CD14-positive monocyte (primary cell): ENCODE measurements around the gene LRRTM1. TPM values are rescaled to one million over a fixed set of nuclear protein-coding genes. Genes with fewer than 3 reads are reported as not detected.

Source experiments
- DNase-seq, 3 donors: peaks; one replicate each; pipeline ENCODE4 v3.0.0-alpha.2; 2011 to 2022
- H2AFZ ChIP-seq: 2 replicates; pipeline ENCODE4 v1.6.0; 2012; ENCODE audit warnings: mild to moderate bottlenecking, low read depth, low read length, inconsistent platforms; ENCODE audit not compliant: insufficient read depth, poor library complexity, severe bottlenecking
- H3K27ac ChIP-seq, 2 donors: 1 replicate in 1 of 2; 2 replicates in 1 of 2; pipeline ENCODE4 v1.5.1; 2012 to 2013; ENCODE audit warnings: low read length in 2 of 2, control low read depth in 1 of 2, inconsistent platforms in 1 of 2, low read depth in 1 of 2, mild to moderate bottlenecking in 1 of 2
- H3K27me3 ChIP-seq, 2 donors: one replicate each; pipeline versions ENCODE4 v1.6.0 to v1.6.1; 2011 to 2013; ENCODE audit warnings: low read length in 2 of 2; ENCODE audit not compliant: control insufficient read depth in 2 of 2, insufficient read depth in 2 of 2
- H3K36me3 ChIP-seq, 2 donors: replicated peaks in 1 of 2; 1 replicate in 1 of 2; 2 replicates in 1 of 2; pipeline versions ENCODE4 v1.5.1 to v1.6.1; 2012 to 2013; ENCODE audit warnings: low read length in 2 of 2, control low read depth in 1 of 2, inconsistent platforms in 1 of 2, mild to moderate bottlenecking in 1 of 2; ENCODE audit not compliant: insufficient read depth in 2 of 2, control insufficient read depth in 1 of 2
- H3K4me1 ChIP-seq, 2 donors: 1 replicate in 1 of 2; 2 replicates in 1 of 2; pipeline versions ENCODE4 v1.5.1 to v1.6.1; 2012 to 2013; ENCODE audit warnings: low read length in 2 of 2, control low read depth in 1 of 2, inconsistent platforms in 1 of 2, mild to moderate bottlenecking in 1 of 2, moderate library complexity in 1 of 2; ENCODE audit not compliant: insufficient read depth in 2 of 2, control insufficient read depth in 1 of 2
- H3K4me2 ChIP-seq: replicated peaks from 2 replicates; pipeline ENCODE3; 2012; ENCODE audit warnings: low read length, moderate library complexity, mild to moderate bottlenecking; ENCODE audit not compliant: poor library complexity, severe bottlenecking; ENCODE audit errors: extremely low read depth
- H3K4me3 ChIP-seq, 3 experiments: fragments of 200-600 bp in 1 of 3; sonication (generic) in 1 of 3; replicated peaks in 1 of 3; 1 replicate in 2 of 3; 2 replicates in 1 of 3; pipeline ENCODE4 v1.5.1; 2011 to 2013; ENCODE audit warnings: low read length in 3 of 3, mild to moderate bottlenecking in 3 of 3, control low read depth in 2 of 3, low read depth in 2 of 3, inconsistent platforms in 1 of 3, moderate library complexity in 1 of 3
- H3K79me2 ChIP-seq: 2 replicates; pipeline ENCODE4 v1.6.0; 2012; ENCODE audit warnings: mild to moderate bottlenecking, control low read depth, inconsistent platforms, low read length, moderate library complexity; ENCODE audit not compliant: insufficient read depth
- H3K9ac ChIP-seq: 2 replicates; pipeline ENCODE4 v1.6.0; 2017; ENCODE audit warnings: low read length, mild to moderate bottlenecking; ENCODE audit not compliant: insufficient read depth, poor library complexity, severe bottlenecking
- H3K9me3 ChIP-seq, 2 donors: replicated peaks in 1 of 2; 1 replicate in 1 of 2; 2 replicates in 1 of 2; pipeline versions ENCODE4 v1.5.1 to v1.6.1; 2012 to 2013; ENCODE audit warnings: low read length in 2 of 2, control low read depth in 1 of 2; ENCODE audit not compliant: control insufficient read depth in 1 of 2, insufficient read depth in 1 of 2
- H4K20me1 ChIP-seq: 2 replicates; pipeline ENCODE4 v1.6.0; 2012; ENCODE audit warnings: mild to moderate bottlenecking, low read length, control low read depth, moderate library complexity; ENCODE audit not compliant: insufficient read depth
- H3K27ac Mint-ChIP-seq, 7 donors: one replicate each; pipeline ENCODE4 v1.8.0; 2020; ENCODE audit warnings: mild to moderate bottlenecking in 7 of 7, mixed read lengths in 7 of 7, moderate library complexity in 6 of 7, inconsistent platforms in 2 of 7
- H3K27me3 Mint-ChIP-seq, 3 donors: one replicate each; pipeline ENCODE4 v1.8.0; 2021 to 2022; ENCODE audit warnings: low read depth in 3 of 3, mild to moderate bottlenecking in 3 of 3, mixed read lengths in 3 of 3, moderate library complexity in 3 of 3, inconsistent platforms in 1 of 3
- H3K36me3 Mint-ChIP-seq, 2 donors: one replicate each; pipeline ENCODE4 v1.8.0; 2020; ENCODE audit warnings: mixed read lengths in 2 of 2, inconsistent platforms in 1 of 2, mild to moderate bottlenecking in 1 of 2
- H3K4me1 Mint-ChIP-seq: one replicate; pipeline ENCODE4 v1.8.0; 2020; ENCODE audit warnings: mild to moderate bottlenecking, mixed read lengths
- H3K4me3 Mint-ChIP-seq, 2 donors: one replicate each; pipeline ENCODE4 v1.8.0; 2020; ENCODE audit warnings: mild to moderate bottlenecking in 2 of 2, mixed read lengths in 2 of 2, moderate library complexity in 1 of 2
- H3K9me3 Mint-ChIP-seq, 7 donors: one replicate each; pipeline ENCODE4 v1.8.0; 2020 to 2022; ENCODE audit warnings: mixed read lengths in 7 of 7, mild to moderate bottlenecking in 6 of 7, moderate library complexity in 6 of 7, inconsistent platforms in 2 of 7
- CTCF ChIP-seq: fragments of 200-600 bp; IDR thresholded peaks from one replicate; pipeline ENCODE4 v1.8.0; 2022; ENCODE audit warnings: antibody characterized with exemption, mild to moderate bottlenecking
- WGBS: methylation state at CpG from one replicate; pipeline ENCODE4 v1.1.5; 2013; ENCODE audit warnings: missing lambda C conversion rate; ENCODE audit not compliant: insufficient coverage; 5-methylcytosine and 5-hydroxymethylcytosine counted together
- intact Hi-C, 2 donors: fragments of 100-400 bp; cut with micrococcal nuclease; formaldehyde crosslinking; loops; one replicate each; pipeline versions ENCODE4 v1.15.0 to v1.15.1; 2023
- polyA plus RNA-seq, 3 donors: library from polyadenylated mRNA; depleted of rRNA in 1 of 3; unstranded in 2 of 3; stranded (reverse) in 1 of 3; fragments of 300-500 nt in 2 of 3; fragments of >200 nt in 1 of 3; fragmentation: Illumina TruSeq in 2 of 3; gene quantifications; 1 replicate in 2 of 3; 2 replicates in 1 of 3; pipeline ENCODE4 v1.2.3, GENCODE V29; 2012 to 2021

The LRRTM1 gene
- polyA plus RNA-seq, 3 donors, result not detected

GRCh38 chr2:80293039-80293438 is 11.5 kb downstream of the LRRTM1 start:
- intact Hi-C loops, result no loop called here
- Histone ChIP-seq H2AFZ (no peak overlapping the region), H3K79me2 (no peaks in the 10 kb centered on the region), H3K36me3 (no peaks in the 10 kb centered on the region), H3K27ac (no peak overlapping the region), H3K4me1 (no peaks in the 10 kb centered on the region), H3K4me3 (no peak overlapping the region), H3K9ac (no peak overlapping the region), H3K27me3 (no peaks in the 10 kb centered on the region), H3K4me2 (no peak overlapping the region), H4K20me1 (no peaks in the 10 kb centered on the region), H3K9me3 (no peaks in the 10 kb centered on the region)
- no peak overlapping the region for H3K27ac Mint-ChIP-seq
- TF ChIP-seq CTCF, result no peak
- no peaks in the 10 kb centered on the region for H3K4me1 Mint-ChIP-seq
- peaks cover 0 to 3% (median 0%) of the 10 kb centered on the region in 7 donors for H3K9me3 Mint-ChIP-seq
- H3K4me3 Mint-ChIP-seq, result no peak overlapping the region
- no peaks in the 10 kb centered on the region for H3K36me3 Mint-ChIP-seq
- peaks cover 1 to 3% (median 3%) of the 10 kb centered on the region in 3 donors for H3K27me3 Mint-ChIP-seq
- no peak for DNase-seq

GRCh38 chr2:80292474-80292873 is 12.1 kb downstream of the LRRTM1 start:
- H3K79me2 ChIP-seq, result no peaks in the 10 kb centered on the region
- no peak overlapping the region for H3K9ac ChIP-seq
- no peak overlapping the region for H2AFZ ChIP-seq
- Mint-ChIP-seq H3K4me3 (no peak overlapping the region), H3K4me1 (no peaks in the 10 kb centered on the region), H3K27me3 (peaks cover 1 to 3% (median 3%) of the 10 kb centered on the region in 3 donors), H3K36me3 (no peaks in the 10 kb centered on the region), H3K27ac (no peak overlapping the region), H3K9me3 (peaks cover 0 to 3% (median 0%) of the 10 kb centered on the region in 7 donors)
- WGBS, result no CpG with 5 or more reads among the region's 3 CpGs
- no peaks in the 10 kb centered on the region for H3K36me3 ChIP-seq
- H3K27me3 ChIP-seq, result no peaks in the 10 kb centered on the region
- intact Hi-C loops, result no loop called here
- no peaks in the 10 kb centered on the region for H3K4me1 ChIP-seq
- no peak overlapping the region for H3K4me2 ChIP-seq
- no peaks in the 10 kb centered on the region for H4K20me1 ChIP-seq
- no peaks in the 10 kb centered on the region for H3K9me3 ChIP-seq
- no peak overlapping the region for H3K27ac ChIP-seq
- no peak for DNase-seq
- no peak overlapping the region for H3K4me3 ChIP-seq
- no peak for TF ChIP-seq CTCF
